Endothelial cell of hepatic sinusoid (primary cell): Measurements from ENCODE around the gene COL18A1.
"Not testable (repeated sequence)": the region's sequence is repeated elsewhere in the genome, so short reads cannot be mapped to it uniquely, and the experiment has no call there.

Experiments used
- in situ Hi-C: cut with HindIII; loops from 2 replicates; pipeline ENCODE4 v1.10.0; 2017; ENCODE audit warnings: low sequenced_read_pairs

COL18A1 gene

GRCh38 chr21:45502600-45502999 is 97.6 kb downstream of the COL18A1 start:
- in situ Hi-C loops: no loop called here

DNA sequence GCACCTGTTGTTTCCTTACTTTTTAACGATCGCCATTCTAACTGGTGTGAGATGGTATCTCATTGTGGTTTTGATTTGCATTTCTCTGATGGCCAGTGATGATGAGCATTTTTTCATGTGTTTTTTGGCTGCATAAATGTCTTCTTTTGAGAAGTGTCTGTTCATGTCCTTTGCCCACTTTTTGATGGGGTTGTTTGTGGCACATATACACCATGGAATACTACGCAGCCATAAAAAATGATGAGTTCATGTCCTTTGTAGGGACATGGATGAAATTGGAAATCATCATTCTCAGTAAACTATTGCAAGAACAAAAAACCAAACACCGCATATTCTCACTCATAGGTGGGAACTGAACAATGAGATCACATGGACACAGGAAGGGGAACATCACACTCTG is 98.3 kb downstream of the COL18A1 start:
- in situ Hi-C loops: not testable (repeated sequence)

GRCh38 chr21:45504021-45504515 is 99.1 kb downstream of the COL18A1 start:
- in situ Hi-C loops: no loop called here

DNA sequence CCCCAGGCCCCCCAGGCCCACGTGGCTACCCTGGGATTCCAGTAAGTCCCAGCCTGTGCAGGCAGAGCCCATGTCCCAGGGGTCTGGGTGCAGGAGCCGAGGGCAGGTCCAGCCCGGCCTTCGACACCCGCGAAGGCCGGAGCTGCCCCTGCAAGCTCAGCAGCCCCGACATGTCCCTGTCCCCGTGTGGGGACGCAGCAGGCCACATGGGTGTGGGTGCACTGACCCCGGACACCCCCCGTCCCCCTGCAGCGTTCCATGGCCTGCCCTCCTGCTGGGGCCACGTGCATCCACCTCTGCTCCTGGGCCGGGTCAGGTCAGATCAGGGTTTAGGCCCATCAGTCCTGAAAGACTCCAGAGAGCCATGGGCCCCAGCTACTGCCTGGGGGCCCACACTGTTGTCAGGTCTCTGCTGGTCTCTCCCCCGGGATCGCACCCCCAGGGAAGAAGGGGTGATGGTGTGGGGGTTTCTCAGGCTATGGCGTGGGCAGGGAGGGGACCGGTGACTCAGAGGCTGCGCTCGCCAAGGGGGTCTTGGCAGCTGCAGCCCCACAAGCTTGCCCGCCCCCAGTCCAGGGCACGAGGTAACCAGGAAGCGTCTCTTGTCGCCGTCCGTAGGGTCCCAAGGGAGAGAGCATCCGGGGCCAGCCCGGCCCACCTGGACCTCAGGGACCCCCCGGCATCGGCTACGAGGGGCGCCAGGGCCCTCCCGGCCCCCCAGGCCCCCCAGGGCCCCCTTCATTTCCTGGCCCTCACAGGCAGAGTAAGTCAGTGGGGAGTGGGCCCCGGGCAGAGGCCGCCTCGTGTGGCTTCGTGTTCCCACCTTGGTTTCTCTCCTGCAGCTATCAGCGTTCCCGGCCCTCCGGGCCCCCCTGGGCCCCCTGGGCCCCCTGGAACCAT is 99.8 kb downstream of the COL18A1 start:
- in situ Hi-C loops: no loop called here

- in situ Hi-C loops: no loop called here
Observed at GRCh38 chr21:45505416-45506021, 100.6 kb downstream of the COL18A1 start.

DNA sequence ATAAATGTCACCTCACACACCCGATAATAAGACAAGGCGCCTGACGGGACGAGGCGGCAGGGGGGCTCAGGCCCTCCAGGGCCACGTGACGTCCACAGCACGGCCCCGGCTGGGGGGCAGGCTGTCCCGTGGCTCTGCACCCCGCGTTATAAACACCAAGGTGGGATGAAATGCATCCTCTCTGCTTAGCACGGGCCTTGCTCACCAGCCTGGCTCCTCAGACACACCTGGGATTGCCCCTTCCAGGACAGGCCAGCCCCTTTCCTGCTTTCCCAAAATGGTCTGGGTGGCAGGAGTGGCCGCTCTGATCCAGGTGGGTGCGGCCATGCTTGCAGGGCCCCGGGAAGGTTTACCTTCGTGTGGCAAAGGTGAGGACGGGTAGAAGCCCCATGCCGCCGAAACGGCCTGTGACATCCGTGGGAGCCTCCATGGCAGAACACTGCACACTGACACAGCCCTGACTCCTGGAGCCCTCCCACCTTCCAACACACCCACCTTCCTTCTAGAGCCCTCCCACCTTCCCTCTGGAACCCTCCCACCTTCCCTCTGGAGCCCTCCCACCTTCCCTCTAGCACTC is 101.4 kb downstream of the COL18A1 start:
- in situ Hi-C loops: no loop called here

DNA sequence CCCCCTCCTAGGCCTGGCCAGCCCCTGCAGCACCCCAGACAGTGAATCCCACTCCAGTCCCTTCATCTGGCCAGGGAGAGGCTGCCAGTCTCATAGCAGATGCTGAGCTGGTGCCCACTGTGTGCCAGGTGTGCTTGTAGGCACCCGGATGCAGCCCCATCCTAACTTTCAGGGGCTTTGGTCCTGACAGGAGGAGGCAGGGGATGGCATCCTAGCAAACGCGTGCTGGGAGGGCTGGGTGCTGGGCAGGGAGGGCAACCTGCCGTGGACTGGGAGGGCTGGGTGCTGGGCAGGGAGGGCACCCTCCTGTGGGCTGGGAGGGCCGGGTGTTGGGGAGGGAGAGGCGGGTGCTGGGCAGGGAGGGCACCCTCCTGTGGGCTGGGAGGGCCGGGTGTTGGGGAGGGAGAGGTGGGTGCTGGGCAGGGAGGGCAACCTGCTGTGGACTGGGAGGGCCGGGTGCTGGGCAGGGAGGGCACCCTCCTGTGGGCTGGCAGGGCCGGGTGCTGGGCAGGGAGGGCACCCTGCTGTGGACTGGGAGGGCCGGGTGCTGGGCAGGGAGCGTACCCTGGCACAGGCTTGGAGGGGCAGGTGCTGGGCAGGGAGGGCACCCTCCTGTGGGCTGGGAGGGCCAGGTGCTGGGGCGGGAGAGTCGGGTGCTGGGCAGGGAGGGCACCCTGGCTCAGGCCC is 102.0 kb downstream of the COL18A1 start:
- in situ Hi-C loops: no loop called here

GRCh38 chr21:45507523-45507875 is 102.5 kb downstream of the COL18A1 start:
- in situ Hi-C loops: no loop called here

- in situ Hi-C loops: no loop called here
Observed at GRCh38 chr21:45507888-45508508, 103.0 kb downstream of the COL18A1 start.

DNA sequence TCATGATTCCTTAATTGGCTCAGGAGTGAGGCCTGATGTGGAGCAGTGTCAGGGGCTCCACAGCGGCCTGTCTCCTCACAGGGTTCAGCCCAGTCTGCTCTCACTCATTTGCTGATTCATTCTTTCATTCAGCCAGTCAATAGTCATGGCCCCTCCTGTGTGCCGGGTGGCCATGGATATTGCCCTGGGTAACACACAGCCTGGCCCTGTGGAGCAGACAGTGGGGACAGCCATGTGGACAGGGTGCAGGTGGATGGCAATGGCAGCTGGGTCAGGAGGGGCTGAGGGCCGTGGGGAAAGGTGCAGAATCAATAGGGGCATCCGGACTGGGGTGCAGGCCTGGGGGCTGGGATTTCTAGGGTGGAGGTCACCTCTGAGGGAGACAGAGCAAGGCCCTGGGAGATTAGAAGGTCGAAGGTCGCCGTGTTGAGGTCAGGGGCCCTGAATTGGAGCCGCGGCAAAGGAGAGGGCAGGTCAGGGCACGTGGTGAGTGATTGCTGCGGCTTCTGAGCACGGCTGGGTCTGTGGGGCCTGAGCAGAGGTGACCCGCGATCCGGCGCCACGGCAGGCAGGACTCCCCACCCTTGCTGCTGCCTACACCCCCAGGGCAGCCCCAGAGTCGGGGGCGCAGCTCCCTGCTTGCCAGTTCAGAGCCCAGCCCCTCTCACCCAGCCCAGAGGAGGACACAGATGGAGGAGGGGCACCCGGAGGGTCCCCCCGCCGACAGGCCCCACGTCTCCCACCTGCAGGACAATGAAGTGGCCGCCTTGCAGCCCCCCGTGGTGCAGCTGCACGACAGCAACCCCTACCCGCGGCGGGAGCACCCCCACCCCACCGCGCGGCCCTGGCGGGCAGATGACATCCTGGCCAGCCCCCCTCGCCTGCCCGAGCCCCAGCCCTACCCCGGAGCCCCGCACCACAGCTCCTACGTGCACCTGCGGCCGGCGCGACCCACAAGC is 103.9 kb downstream of the COL18A1 start:
- in situ Hi-C loops: no loop called here

DNA sequence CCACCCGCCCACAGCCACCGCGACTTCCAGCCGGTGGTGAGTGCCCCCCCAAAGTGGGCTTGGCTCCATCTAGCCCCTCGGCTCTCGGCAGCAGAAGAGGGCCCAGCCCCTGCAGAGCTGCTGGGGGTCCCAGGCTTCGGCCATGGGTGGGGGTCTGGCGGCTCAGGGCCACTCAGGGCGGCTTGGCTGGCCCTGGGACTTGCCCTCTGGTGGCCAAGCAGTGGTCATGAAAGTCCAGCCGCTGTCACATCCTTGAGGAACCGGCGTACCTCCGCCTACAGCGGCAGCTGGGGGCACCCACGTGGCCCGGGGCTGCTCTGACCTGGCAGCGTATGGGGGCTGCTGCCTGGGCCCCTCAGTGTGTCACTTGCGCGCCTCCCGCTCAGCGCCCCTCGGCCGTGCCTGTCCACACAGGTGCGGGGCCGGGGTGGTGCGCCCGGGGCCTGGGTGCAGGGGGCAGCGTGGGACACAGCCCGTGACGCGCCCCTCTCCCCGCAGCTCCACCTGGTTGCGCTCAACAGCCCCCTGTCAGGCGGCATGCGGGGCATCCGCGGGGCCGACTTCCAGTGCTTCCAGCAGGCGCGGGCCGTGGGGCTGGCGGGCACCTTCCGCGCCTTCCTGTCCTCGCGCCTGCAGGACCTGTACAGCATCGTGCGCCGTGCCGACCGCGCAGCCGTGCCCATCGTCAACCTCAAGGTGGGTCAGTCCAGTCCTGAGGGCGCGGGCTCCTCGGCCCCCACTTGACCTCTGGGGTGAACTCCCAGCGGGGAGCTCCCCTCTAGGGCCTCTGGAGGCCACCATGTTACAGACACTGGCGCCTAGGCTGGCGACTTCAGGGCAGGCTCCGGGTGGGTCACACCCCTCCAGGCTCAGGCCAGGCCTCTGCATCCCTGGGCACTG is 104.9 kb downstream of the COL18A1 start:
- in situ Hi-C loops: no loop called here

GRCh38 chr21:45510466-45510955 is 105.5 kb downstream of the COL18A1 start:
- in situ Hi-C loops: no loop called here

DNA sequence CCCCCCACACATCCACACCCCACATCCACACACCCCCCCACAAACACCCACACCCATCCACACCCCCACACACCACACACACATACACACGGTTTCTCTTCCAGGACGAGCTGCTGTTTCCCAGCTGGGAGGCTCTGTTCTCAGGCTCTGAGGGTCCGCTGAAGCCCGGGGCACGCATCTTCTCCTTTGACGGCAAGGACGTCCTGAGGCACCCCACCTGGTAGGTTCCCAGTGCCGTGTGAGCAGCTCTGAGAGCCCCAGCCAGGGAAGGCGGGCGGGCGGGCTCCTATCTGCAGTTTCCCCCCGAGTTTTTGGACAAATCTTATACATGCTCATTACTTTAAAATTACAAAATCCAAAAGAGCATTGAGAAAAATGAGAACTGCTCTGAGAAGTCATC is 106.0 kb downstream of the COL18A1 start:
- in situ Hi-C loops: no loop called here

GRCh38 chr21:45511661-45512431 is 106.9 kb downstream of the COL18A1 start:
- in situ Hi-C loops: no loop called here

DNA sequence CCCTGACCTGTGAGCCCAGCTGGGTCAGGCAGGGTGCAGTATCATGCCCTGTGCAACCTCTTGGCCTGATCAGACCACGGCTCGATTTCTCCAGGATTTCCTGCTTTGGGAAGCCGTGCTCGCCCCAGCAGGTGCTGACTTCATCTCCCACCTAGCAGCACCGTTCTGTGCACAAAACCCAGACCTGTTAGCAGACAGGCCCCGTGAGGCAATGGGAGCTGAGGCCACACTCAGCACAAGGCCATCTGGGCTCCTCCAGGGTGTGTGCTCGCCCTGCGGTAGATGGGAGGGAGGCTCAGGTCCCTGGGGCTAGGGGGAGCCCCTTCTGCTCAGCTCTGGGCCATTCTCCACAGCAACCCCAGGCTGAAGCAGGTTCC is 107.6 kb downstream of the COL18A1 start:
- in situ Hi-C loops: no loop called here

GRCh38 chr21:45513003-45513717 is 108.2 kb downstream of the COL18A1 start:
- in situ Hi-C loops: no loop called here

- in situ Hi-C loops: no loop called here
Observed at GRCh38 chr21:45513741-45514310, 108.9 kb downstream of the COL18A1 start.
